Uterus (tissue), 2 donors: ENCODE measurements around the gene ARVCF.

Experiments used
- POLR2A ChIP-seq, 2 donors: fragments of 450-650 bp; IDR thresholded peaks; one replicate each; pipeline ENCODE4 v1.6.1; 2016; ENCODE audit warnings: antibody characterized with exemption in 2 of 2, mild to moderate bottlenecking in 1 of 2, moderate library complexity in 1 of 2
- TF ChIP-seq, protein P1 (sequence below), 4 experiments: fragments of 200-600 bp in 2 of 4; fragments of 450-650 bp in 2 of 4; sonication (generic) in 2 of 4; IDR thresholded peaks; one replicate each; pipeline ENCODE4 v1.5.1; 2016 to 2019; ENCODE audit warnings: antibody characterized with exemption in 4 of 4, mild to moderate bottlenecking in 2 of 4, moderate library complexity in 1 of 4

DNA sequence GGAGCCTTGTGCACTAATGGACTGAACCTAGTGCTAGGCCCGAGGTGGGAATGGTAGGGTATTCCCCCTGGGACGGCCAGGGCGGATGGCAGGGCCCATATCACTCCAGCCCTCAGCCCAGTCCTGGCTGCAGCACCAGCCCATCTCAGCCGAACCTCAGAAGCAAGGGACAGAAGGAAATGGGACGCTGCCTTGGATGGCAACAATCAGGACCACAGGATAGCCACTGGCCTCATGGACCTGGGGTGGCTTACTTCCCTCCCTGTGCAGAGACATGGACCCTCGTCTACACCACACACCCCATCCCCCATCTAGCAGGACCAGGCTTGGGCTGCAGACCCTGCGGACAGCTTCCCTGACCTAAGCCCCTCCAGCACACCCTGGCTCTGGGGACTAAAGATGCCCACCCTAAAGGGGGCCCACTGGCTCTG is 24.1 kb downstream of the ARVCF start:
- TF ChIP-seq, protein P1, sequence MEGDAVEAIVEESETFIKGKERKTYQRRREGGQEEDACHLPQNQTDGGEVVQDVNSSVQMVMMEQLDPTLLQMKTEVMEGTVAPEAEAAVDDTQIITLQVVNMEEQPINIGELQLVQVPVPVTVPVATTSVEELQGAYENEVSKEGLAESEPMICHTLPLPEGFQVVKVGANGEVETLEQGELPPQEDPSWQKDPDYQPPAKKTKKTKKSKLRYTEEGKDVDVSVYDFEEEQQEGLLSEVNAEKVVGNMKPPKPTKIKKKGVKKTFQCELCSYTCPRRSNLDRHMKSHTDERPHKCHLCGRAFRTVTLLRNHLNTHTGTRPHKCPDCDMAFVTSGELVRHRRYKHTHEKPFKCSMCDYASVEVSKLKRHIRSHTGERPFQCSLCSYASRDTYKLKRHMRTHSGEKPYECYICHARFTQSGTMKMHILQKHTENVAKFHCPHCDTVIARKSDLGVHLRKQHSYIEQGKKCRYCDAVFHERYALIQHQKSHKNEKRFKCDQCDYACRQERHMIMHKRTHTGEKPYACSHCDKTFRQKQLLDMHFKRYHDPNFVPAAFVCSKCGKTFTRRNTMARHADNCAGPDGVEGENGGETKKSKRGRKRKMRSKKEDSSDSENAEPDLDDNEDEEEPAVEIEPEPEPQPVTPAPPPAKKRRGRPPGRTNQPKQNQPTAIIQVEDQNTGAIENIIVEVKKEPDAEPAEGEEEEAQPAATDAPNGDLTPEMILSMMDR (IDR thresholded peaks at IDR 0.05), result no peak
- no peak for TF ChIP-seq POLR2A (IDR thresholded peaks at IDR 0.05)
